ENCODE results near the gene MVD.

MVD gene, protein sequence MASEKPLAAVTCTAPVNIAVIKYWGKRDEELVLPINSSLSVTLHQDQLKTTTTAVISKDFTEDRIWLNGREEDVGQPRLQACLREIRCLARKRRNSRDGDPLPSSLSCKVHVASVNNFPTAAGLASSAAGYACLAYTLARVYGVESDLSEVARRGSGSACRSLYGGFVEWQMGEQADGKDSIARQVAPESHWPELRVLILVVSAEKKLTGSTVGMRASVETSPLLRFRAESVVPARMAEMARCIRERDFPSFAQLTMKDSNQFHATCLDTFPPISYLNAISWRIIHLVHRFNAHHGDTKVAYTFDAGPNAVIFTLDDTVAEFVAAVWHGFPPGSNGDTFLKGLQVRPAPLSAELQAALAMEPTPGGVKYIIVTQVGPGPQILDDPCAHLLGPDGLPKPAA

GRCh38 chr16:88662843-88663606 lies at the start of gene MVD:
MVD (minus strand) TSS chr16:88663091; CDS start chr16:88663080, 11 bp downstream.
- peak within 1 kb of the TSS; percentile 52 to 96 (median 91) for H3K27ac ChIP-seq

DNA sequence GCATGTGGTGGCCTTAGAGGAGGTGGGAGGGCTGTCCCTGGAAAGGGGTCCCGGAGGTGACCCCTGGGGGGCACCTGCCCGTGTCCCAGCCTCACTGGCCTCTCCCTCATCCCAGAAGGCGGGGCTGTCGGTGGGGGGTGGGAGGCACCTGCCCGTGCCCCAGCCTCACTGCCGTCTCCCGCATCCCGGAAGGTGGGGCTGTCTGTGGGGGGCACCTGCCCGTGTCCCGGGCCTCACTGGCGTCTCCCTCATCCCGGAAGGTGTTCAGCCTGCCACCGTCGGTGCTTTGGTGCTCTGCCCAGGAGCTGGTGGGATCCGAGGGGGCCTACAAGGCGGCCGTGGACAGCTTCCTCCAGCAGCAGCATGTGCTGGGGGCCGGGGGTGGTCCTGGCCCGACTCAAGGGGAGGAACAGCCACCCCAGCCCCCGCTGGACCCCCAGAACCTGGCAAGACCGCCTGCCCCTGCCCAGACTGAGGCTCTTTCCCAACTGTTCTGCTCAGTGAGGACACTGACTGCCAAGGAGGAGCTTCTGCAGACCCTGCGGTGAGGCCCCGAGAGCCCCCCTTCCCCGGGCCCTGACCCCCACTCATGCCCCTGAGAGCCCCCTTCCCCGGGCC lies 49.6 kb upstream of the MVD start:
- H3K27ac ChIP-seq = no peak overlapping the region
- H3K4me3 ChIP-seq = no peak overlapping the region

More at GRCh38 chr16:88662843-88663606, at the start of gene MVD:
- H3K4me3 ChIP-seq = peak within 1 kb of the TSS; percentile 55 to 94 (median 79)

DNA sequence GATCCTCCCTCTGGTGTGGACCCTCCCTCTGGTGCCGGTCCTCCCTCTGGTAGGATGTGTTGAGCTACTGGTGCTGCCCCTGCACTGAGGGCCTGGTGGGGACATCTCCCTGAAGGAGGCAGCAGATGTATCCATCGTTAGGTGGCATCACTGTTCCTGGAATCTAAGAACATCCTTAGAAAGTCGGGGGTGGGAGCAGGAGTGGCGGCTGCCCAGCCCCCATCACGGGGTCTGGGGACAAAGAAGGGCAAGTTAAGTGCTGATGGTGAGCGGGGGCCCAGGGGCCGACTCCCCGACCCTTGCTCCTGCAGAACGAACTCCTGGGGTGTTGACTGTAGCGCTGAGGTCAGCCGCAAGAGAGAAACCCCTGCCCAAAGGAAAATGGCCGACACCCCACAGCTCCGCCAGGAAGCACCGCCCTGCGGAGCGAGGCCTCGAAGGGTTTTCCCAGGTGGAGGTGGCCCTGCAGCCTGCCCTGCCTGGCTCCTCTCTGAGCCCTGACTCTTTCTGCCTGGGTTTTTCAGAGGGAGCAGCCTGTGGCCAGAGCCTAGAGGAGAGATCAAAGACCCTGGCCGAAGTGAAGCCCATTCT lies 49.0 kb upstream of the MVD start:
- no peak overlapping the region for H3K4me3 ChIP-seq

DNA sequence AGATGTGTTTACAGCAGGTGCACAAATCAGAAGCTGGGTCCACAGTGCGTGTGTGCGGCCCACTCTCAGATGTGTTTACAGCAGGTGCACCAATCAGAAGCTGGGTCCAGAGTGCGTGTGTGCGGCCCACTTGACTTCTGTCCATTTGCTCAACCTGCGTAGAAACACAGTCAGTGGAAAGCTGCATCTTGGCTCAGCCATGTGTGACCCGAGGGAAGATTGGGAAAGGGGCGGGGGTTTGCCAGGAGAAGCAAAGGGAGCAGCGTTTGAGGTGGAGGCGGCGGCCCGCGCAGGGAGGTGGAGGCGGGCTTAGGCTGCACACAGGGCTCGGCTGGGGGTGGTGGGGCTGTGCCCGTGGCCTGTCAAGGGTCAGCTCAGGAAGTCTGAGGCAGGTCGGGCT lies 47.7 kb upstream of the MVD start:
- no peak overlapping the region for H3K4me3 ChIP-seq

More for the DNA sequence above, 49.0 kb upstream of the MVD start:
- no peak overlapping the region for H3K27ac ChIP-seq

DNA sequence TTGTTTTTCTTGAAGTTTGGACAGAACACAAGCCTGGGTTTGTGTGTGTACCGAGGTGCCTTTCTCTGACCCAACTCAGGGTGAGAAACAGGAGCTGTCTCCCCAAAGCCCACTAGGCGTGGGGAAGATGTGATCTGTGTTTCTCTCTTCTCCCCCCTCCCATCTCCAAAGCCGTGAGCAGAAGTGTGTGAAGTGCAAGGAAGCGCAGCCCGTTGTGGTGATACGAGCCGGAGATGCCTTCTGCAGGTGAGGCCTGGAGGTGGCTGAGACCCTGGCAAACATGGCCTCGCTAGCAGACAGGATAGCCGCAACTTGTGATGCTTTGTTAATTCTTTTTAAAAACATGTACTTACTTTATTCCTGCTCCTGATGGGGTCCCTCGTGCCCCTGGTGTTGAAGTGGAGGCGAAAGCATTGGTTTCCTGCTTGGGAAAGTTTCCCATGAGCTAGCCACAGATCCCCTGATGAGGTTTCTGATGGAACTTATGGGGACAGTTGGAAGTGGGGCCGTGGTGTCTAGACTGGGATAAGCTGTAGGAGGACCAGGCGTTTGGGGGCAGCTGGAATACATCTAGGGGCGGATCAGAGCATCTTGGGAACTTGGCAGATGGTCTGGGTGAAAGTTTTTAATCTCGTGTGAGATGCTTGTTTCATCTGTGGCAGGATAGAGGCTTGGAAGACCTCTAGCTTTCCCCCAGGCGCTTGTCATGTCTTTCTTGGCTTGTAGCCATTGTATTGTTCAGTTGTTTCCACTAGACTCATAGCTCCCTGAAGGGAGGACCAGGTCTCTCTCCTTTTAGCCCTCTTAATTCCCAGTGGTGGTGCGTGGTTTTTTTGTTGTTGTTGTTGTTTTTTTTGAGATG lies 44.3 kb upstream of the MVD start:
- Histone ChIP-seq H3K27ac (peak overlapping the region in 19 of 21 experiments; percentile 67 to 98 (median 90)), H3K4me3 (peak overlapping the region; percentile 73 to 100 (median 88))

More for the DNA sequence above, 47.7 kb upstream of the MVD start:
- H3K27ac ChIP-seq = no peak overlapping the region

GRCh38 chr16:88706229-88706964 lies 43.5 kb upstream of the MVD start, which contains the start of the genes CTU2 and RNF166:
CTU2 (plus strand) TSS chr16:88706503; CDS start chr16:88706531, 28 bp downstream.
RNF166 (minus strand) TSS chr16:88706408; CDS start chr16:88706325, 83 bp downstream.
- Histone ChIP-seq H3K4me3 (peak within 1 kb of the TSS; percentile 73 to 100 (median 88)), H3K27ac (peak within 1 kb of the TSS; percentile 46 to 98 (median 90))

DNA sequence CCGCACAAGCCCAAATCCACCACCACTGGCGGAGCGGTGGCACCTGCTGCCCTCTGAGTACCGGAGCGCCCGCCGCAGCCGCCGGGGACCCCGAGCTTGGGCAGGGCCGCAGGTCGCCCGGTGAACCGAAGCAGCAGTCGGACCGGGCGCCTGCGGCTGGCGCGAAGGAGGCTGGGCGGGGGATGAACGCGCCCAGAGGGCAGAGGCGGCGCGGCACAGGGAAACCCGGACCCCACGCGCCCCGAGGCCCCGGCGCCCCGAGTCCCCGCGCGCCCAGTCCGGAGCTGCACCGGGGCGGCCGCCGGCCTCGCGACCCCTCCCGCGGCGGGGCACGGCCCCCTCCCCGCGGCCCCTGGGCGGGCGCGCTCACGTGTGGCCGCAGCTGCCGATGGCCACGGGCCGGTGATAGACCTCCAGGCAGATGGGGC lies 42.9 kb upstream of the MVD start:
- Histone ChIP-seq H3K4me3 (peak overlapping the region; percentile 73 to 100 (median 88)), H3K27ac (peak overlapping the region; percentile 46 to 98 (median 90))

DNA sequence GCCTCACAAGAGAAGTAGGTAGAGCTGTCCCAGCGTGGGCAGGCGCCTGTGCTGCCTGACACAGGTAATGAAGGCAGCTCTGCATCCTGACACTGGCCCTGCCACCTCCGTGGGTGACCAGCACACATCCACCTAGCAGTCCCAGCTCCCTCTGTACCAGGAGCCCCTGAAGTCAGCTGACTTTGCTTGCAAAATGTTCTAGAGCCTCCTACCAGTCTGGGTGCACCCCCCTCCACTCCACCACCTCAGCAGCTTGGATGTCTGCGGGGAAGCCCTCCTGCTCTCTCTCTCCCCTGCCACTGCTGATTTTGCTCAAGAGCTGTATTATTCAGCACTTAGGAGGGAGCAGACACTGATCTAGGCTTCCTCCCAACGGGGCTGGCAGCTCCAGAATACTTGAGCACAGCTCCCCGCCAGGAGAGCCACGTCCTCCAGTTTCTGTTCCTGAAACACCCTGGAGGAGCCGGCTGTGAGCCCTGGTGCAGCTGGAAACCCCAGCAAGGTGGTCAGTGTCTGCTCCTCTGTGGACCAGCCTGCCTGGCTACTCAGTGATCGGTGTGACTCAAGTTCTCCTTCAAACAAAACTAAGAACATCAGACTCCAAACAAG lies 42.3 kb upstream of the MVD start:
- peak overlapping the region in 20 of 21 experiments; percentile 68 to 98 (median 90) for H3K27ac ChIP-seq
- H3K4me3 ChIP-seq = peak overlapping the region; percentile 73 to 100 (median 88)

- Histone ChIP-seq H3K4me3 (peak overlapping the region; percentile 20 to 100 (median 82)), H3K27ac (peak overlapping the region in 20 of 21 experiments; percentile 3 to 98 (median 87))
Measured at GRCh38 chr16:88703486-88704309, 40.8 kb upstream of the MVD start.

GRCh38 chr16:88702371-88703210 lies 39.7 kb upstream of the MVD start:
- Histone ChIP-seq H3K27ac (peak overlapping the region in 20 of 21 experiments; percentile 35 to 98 (median 87)), H3K4me3 (peak overlapping the region; percentile 6 to 100 (median 81))

DNA sequence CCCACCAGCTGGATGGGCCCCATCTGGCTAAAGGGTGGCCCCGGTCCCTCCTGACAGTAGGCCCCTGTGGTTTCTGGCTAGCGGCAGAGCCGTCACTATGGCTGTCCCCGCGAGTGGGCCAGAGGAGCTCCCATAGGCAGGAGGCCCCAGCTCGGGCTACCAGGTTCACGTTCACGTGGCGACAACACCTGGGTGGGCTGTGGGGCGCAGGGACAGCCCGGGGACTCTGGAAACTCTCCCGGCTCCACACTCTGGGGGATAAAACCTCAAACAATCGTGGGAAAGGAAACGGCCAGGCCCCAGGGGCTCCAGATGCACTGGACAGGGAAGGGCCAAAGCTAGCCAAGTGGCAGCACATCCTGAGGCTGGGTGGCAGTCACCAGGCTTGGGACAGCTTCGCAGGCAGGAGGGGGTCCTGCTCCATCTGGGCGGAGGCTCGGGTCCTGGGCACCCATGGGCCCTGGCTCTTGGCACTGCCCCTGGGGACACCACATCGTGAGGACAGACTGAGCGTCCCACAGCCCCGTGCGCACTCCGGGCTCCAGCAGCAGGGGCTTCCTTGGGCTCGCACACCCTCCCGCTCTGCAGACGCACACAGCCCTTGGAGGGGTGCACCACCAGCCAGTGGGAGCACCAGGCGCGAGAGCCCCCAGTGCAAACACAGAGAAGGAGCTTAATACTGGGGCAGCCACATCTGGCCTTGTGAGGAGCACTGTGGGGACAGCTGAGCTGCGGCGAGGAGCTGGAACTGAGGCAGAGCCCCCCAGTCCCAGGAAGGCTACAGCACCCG lies 38.9 kb upstream of the MVD start:
- peak overlapping the region in 20 of 21 experiments; percentile 35 to 98 (median 86) for H3K27ac ChIP-seq
- H3K4me3 ChIP-seq = peak overlapping the region; percentile 2 to 100 (median 73)

GRCh38 chr16:88700636-88701482 lies 38.0 kb upstream of the MVD start:
- H3K4me3 ChIP-seq = peak overlapping the region; percentile 2 to 100 (median 23)
- peak overlapping the region in 20 of 21 experiments; percentile 45 to 98 (median 86) for H3K27ac ChIP-seq

- peak overlapping the region in 4 of 7 experiments; percentile 18 to 100 (median 26) for H3K4me3 ChIP-seq
- peak overlapping the region in 19 of 21 experiments; percentile 39 to 98 (median 84) for H3K27ac ChIP-seq
Measured at GRCh38 chr16:88700322-88700635, 37.4 kb upstream of the MVD start.

DNA sequence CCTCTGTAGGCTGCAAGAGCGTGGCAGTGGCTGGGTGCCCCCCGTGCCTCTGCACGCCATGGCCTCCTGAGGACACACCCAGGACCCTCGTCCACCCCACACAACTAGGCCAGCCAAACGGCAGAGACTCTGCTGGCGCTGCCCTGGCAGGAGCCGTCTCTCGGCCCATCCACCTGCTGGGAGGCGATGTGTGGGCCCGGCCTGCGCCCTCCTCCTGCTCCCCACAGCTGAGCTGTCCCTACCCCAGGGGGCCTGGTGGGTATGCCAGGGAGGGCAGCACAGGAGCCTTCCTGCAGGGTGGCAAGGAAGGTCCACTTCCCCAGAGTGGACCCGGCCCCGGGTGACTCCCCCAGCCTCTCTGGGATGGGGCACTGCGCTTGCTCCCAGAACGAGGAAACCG lies 36.3 kb upstream of the MVD start:
- H3K27ac ChIP-seq = peak overlapping the region in 8 of 21 experiments; percentile 24 to 98 (median 92)

More for the DNA sequence above, 36.3 kb upstream of the MVD start:
- H3K4me3 ChIP-seq = no peak overlapping the region

Measured in skin epidermis (tissue), 12 donors.